ENCODE results near the gene WNK4.

WNK4 gene

GRCh38 chr17:42773290-42774035 lies 6.9 kb upstream of the WNK4 start, which contains the start of gene VPS25:
Gene VPS25, plus strand, starts transcription at chr17:42773449. Its CDS starts 27 bp downstream, at chr17:42773476.
- DNase-seq, result peak; percentile 89

- peak; percentile 78 for DNase-seq
Observed at GRCh38 chr17:42774066-42774745, 6.2 kb upstream of the WNK4 start.

GRCh38 chr17:42775534-42776098 lies 4.8 kb upstream of the WNK4 start:
- peak; percentile 76 for DNase-seq

- no peak for DNase-seq
Observed at GRCh38 chr17:42778570-42778969, 1.8 kb upstream of the WNK4 start.

- DNase-seq, result no peak
Observed at GRCh38 chr17:42779304-42779935, 990 bp upstream of the WNK4 start.

- no peak for DNase-seq
Observed at GRCh38 chr17:42780851-42781638, 635 bp downstream of the WNK4 start.

- no peak for DNase-seq
Observed at GRCh38 chr17:42781639-42782165, 1.3 kb downstream of the WNK4 start.

GRCh38 chr17:42782166-42783061 lies 2.0 kb downstream of the WNK4 start:
- peak; percentile 34 for DNase-seq

GRCh38 chr17:42783062-42783790 lies 2.8 kb downstream of the WNK4 start:
- peak; percentile 89 for DNase-seq

GRCh38 chr17:42783791-42784138 lies 3.4 kb downstream of the WNK4 start:
- DNase-seq, result no peak

- no peak for DNase-seq
Observed at GRCh38 chr17:42784409-42784808, 4.0 kb downstream of the WNK4 start.

GRCh38 chr17:42784811-42785592 lies 4.6 kb downstream of the WNK4 start:
- DNase-seq, result no peak

GRCh38 chr17:42787266-42787665 lies 6.9 kb downstream of the WNK4 start:
- DNase-seq, result no peak

GRCh38 chr17:42791948-42792347 lies 11.5 kb downstream of the WNK4 start:
- no peak for DNase-seq

- no peak for DNase-seq
Observed at GRCh38 chr17:42792545-42792944, 12.1 kb downstream of the WNK4 start.

- no peak for DNase-seq
Observed at GRCh38 chr17:42795061-42795460, 14.7 kb downstream of the WNK4 start.

GRCh38 chr17:42795465-42795864 lies 15.1 kb downstream of the WNK4 start:
- no peak for DNase-seq

- DNase-seq, result no peak
Observed at GRCh38 chr17:42796066-42796758, 15.8 kb downstream of the WNK4 start.
